HCT116 (cell line): ENCODE results near the gene GALP. TPM values are rescaled to one million over a fixed set of nuclear protein-coding genes. Genes with fewer than 3 reads are reported as not detected.

Source experiments
- ATAC-seq: fragments of 200-7000 bp; cut with Tn5 transposase; 2 replicates; pipeline ENCODE4 v1.9.1; 2020; ENCODE audit warnings: mild to moderate bottlenecking, moderate library complexity
- BruUV-seq: library from RNA; stranded (reverse); fragments of 400-500 nt; replicated peaks from 2 replicates; lab custom pipeline; 2021; lab: Mats Ljungman, UMichigan
- CTCF ChIA-PET: fragments of 300-600 bp; sonication (Branson Sonifier 250); formaldehyde crosslinking; loops from one replicate; lab custom pipeline; 2021; ENCODE audit warnings: antibody characterized with exemption; lab: Charles Lee
- POLR2A ChIA-PET: fragments of 300-600, 350-600 bp; sonication (Branson Sonifier 250); formaldehyde crosslinking; loops from one replicate; lab custom pipeline; 2021; ENCODE audit warnings: antibody characterized with exemption; lab: Charles Lee
- RAD21 ChIA-PET, 2 experiments: fragments of 300-600 bp; sonication (Branson Sonifier 250); formaldehyde crosslinking; loops; one replicate each; lab custom pipeline; 2023; ENCODE audit warnings: low total read pairs in 2 of 2; ENCODE audit not compliant: uncharacterized antibody in 2 of 2, unreplicated experiment in 2 of 2, low non-redundant PET in 1 of 2; lab: Charles Lee
- DNase-seq: peaks from one replicate; pipeline ENCODE4 v3.0.0-alpha.2; 2010; ENCODE audit warnings: low read depth, low spot score
- H2AFZ ChIP-seq: fragments of 200-600 bp; shearing (Covaris generic), sonication (generic); 2 replicates; pipeline ENCODE4 v1.6.1; 2017; ENCODE audit warnings: low read depth, mixed run types, mixed read lengths, antibody characterized with exemption, low read length; ENCODE audit not compliant: poor library complexity, severe bottlenecking
- H3K27ac ChIP-seq: 2 replicates; pipeline ENCODE4 v1.5.1; 2012; ENCODE audit warnings: low read depth, low read length
- H3K27me3 ChIP-seq: fragments of 200-600 bp; sonication (generic); 2 replicates; pipeline ENCODE4 v1.6.1; 2016; ENCODE audit warnings: mixed run types, low read length, mixed read lengths; ENCODE audit not compliant: insufficient read depth
- H3K36me3 ChIP-seq, 2 experiments: fragments of 200-500 bp in 1 of 2; fragments of 200-600 bp in 1 of 2; sonication (Bioruptor generic) in 1 of 2; sonication (generic) in 1 of 2; 2 replicates each; pipeline versions ENCODE4 v1.5.1 to v1.6.1; 2014 to 2016; ENCODE audit warnings: low read length in 2 of 2, inconsistent platforms in 1 of 2, mixed read lengths in 1 of 2, mixed run types in 1 of 2; ENCODE audit not compliant: insufficient read depth in 2 of 2, control insufficient read depth in 1 of 2
- H3K4me1 ChIP-seq, 2 experiments: fragments of 200-600 bp in 1 of 2; sonication (generic) in 1 of 2; 2 replicates each; pipeline versions ENCODE4 v1.5.1 to v1.6.1; 2012 to 2017; ENCODE audit warnings: low read length in 2 of 2, inconsistent platforms in 1 of 2, mild to moderate bottlenecking in 1 of 2, mixed read lengths in 1 of 2, mixed run types in 1 of 2, moderate library complexity in 1 of 2; ENCODE audit not compliant: insufficient read depth in 2 of 2, control insufficient read depth in 1 of 2
- H3K4me2 ChIP-seq: fragments of 200-600 bp; sonication (generic); 2 replicates; pipeline ENCODE4 v1.6.1; 2017; ENCODE audit warnings: mixed run types, low read length, mixed read lengths
- H3K4me3 ChIP-seq, 2 experiments: fragments of 200-600 bp in 1 of 2; sonication (generic) in 1 of 2; replicated peaks in 1 of 2; 2 replicates each; pipeline ENCODE4 v1.5.1; 2011 to 2016; ENCODE audit warnings: low read length in 2 of 2, control low read depth in 1 of 2, low read depth in 1 of 2, mild to moderate bottlenecking in 1 of 2, mixed read lengths in 1 of 2, mixed run types in 1 of 2
- H3K79me2 ChIP-seq: fragments of 200-600 bp; sonication (generic); 2 replicates; pipeline ENCODE4 v1.6.1; 2017; ENCODE audit warnings: mild to moderate bottlenecking, mixed run types, low read length, moderate library complexity, mixed read lengths; ENCODE audit not compliant: insufficient read depth
- H3K9ac ChIP-seq: fragments of 200-600 bp; sonication (generic); 2 replicates; pipeline ENCODE4 v1.6.1; 2016; ENCODE audit warnings: low read length, mixed read lengths
- H3K9me2 ChIP-seq: fragments of 200-600 bp; sonication (generic), shearing (Covaris generic); 2 replicates; pipeline ENCODE4 v1.6.1; 2017; ENCODE audit warnings: mixed run types, mild to moderate bottlenecking, moderate library complexity; ENCODE audit not compliant: insufficient read depth
- H3K9me3 ChIP-seq, 2 experiments: fragments of 200-500 bp in 1 of 2; fragments of 200-600 bp in 1 of 2; sonication (Bioruptor generic) in 1 of 2; sonication (generic) in 1 of 2; 2 replicates each; pipeline ENCODE4 v1.6.1; 2014 to 2017; ENCODE audit warnings: low read length in 2 of 2, mixed read lengths in 2 of 2, inconsistent platforms in 1 of 2, low read depth in 1 of 2, mild to moderate bottlenecking in 1 of 2, mixed run types in 1 of 2, moderate library complexity in 1 of 2; ENCODE audit not compliant: control insufficient read depth in 1 of 2, insufficient read depth in 1 of 2
- H4K20me1 ChIP-seq: fragments of 200-600 bp; sonication (generic), shearing (Covaris generic); 2 replicates; pipeline ENCODE4 v1.6.1; 2017; ENCODE audit warnings: mixed run types, mild to moderate bottlenecking, moderate library complexity; ENCODE audit not compliant: insufficient read depth
- CBX3 ChIP-seq: IDR thresholded peaks from 2 replicates; pipeline ENCODE4 v1.6.1; 2012; ENCODE audit warnings: low read depth
- EZH2phosphoT487 ChIP-seq: fragments of 200-600 bp; IDR thresholded peaks from 2 replicates; pipeline ENCODE4 v1.6.1; 2018; ENCODE audit warnings: antibody characterized with exemption, borderline replicate concordance
- FOSL1 ChIP-seq: IDR thresholded peaks from 2 replicates; pipeline ENCODE4 v1.6.1; 2012; ENCODE audit warnings: low read depth
- JUND ChIP-seq: IDR thresholded peaks from 2 replicates; pipeline ENCODE4 v1.6.1; 2012
- POLR2AphosphoS5 ChIP-seq: IDR thresholded peaks from 2 replicates; pipeline ENCODE4 v1.6.1; 2011; ENCODE audit warnings: mild to moderate bottlenecking, low read depth, low read length, moderate library complexity
- SIN3A ChIP-seq: IDR thresholded peaks from 2 replicates; pipeline ENCODE4 v1.6.1; 2012; ENCODE audit warnings: low read depth
- SRF ChIP-seq: IDR thresholded peaks from 2 replicates; pipeline ENCODE4 v1.6.1; 2012; ENCODE audit warnings: low read depth
- YY1 ChIP-seq: IDR thresholded peaks from 2 replicates; pipeline ENCODE4 v1.6.1; 2011; ENCODE audit warnings: low read length, low read depth, moderate library complexity, mild to moderate bottlenecking; ENCODE audit not compliant: insufficient replicate concordance; ENCODE audit errors: extremely low read depth
- intact Hi-C: fragments of 100-400 bp; cut with micrococcal nuclease; formaldehyde crosslinking; loops from 2 replicates; pipeline ENCODE4 v1.10.0; 2022
- total RNA-seq: library from RNA; stranded (reverse); gene quantifications from one replicate; pipeline ENCODE4 v1.2.1, GENCODE V29; 2021; ENCODE audit not compliant: unreplicated experiment
- TF ChIP-seq, protein P1 (sequence below): IDR thresholded peaks from 2 replicates; pipeline ENCODE4 v1.6.1; 2011; ENCODE audit warnings: mild to moderate bottlenecking, low read length, moderate library complexity; ENCODE audit not compliant: insufficient replicate concordance; ENCODE audit errors: extremely low read depth
- TF ChIP-seq, protein P2 (sequence below): IDR thresholded peaks from 2 replicates; pipeline ENCODE4 v1.6.1; 2012; ENCODE audit warnings: low read depth

The GALP gene
- total RNA-seq, 1 experiment from 2014 or later = not detected

DNA sequence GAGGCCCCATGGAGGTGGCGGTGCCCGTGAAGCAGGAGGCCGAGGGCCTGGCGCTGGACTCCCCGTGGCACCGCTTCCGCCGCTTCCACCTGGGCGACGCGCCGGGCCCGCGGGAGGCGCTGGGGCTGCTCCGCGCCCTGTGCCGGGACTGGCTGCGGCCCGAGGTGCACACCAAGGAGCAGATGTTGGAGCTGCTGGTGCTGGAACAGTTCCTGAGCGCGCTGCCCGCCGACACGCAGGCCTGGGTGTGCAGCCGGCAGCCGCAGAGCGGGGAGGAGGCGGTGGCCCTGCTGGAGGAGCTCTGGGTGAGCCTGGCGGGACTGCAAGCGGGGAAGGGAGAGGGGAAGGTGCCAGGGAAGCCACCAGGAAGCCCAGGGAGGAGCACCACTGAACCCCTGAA, 28.9 kb upstream of the GALP start:
- ChIA-PET POLR2A (no interaction called here), RAD21 (no interaction called here), CTCF (no interaction called here)
- DNase-seq (no peak), ATAC-seq (no peak)
- Histone ChIP-seq H3K27me3 (no peaks in the 10 kb centered on the region), H3K4me2 (no peak overlapping the region), H3K9ac (no peak overlapping the region), H3K9me3 (no peaks in the 10 kb centered on the region), H4K20me1 (no peaks in the 10 kb centered on the region), H3K27ac (no peak overlapping the region), H3K9me2 (no peaks in the 10 kb centered on the region), H3K4me3 (no peak overlapping the region), H3K4me1 (peaks cover 0 to under 1% of the 10 kb centered on the region in 2 experiments; a peak in 1 of 4 replicates), H3K79me2 (no peaks in the 10 kb centered on the region; the same call in 1 of the 2 replicates), H3K36me3 (no peaks in the 10 kb centered on the region), H2AFZ (no peak overlapping the region)
- intact Hi-C loops = no loop called here
- TF ChIP-seq SRF (no peak), YY1 (no peak), JUND (no peak), CBX3 (no peak), SIN3A (no peak), EZH2phosphoT487 (no peak)
- TF ChIP-seq, protein P1, sequence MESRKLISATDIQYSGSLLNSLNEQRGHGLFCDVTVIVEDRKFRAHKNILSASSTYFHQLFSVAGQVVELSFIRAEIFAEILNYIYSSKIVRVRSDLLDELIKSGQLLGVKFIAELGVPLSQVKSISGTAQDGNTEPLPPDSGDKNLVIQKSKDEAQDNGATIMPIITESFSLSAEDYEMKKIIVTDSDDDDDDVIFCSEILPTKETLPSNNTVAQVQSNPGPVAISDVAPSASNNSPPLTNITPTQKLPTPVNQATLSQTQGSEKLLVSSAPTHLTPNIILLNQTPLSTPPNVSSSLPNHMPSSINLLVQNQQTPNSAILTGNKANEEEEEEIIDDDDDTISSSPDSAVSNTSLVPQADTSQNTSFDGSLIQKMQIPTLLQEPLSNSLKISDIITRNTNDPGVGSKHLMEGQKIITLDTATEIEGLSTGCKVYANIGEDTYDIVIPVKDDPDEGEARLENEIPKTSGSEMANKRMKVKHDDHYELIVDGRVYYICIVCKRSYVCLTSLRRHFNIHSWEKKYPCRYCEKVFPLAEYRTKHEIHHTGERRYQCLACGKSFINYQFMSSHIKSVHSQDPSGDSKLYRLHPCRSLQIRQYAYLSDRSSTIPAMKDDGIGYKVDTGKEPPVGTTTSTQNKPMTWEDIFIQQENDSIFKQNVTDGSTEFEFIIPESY = no peak
- no TSS peak for BruUV-seq

DNA sequence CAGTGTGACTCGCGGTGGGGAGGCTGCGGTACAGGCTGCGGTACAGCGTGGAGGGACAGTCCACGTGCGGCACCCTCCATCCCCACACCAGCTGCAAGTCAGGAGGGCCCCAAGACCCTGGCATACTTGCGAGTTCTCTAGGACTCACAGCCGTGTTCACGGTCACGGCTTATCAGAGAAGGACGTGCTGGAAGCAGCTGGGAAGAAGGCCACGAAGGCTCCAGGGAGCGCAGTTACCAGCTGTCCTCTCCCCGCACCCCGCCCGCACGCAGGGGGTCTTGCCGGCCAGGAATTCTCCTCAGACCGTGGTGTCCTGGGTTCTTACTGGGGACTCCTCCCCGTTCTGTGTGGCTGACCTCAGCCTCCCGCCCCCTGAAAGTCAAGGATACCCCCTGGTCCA, 28.5 kb upstream of the GALP start:
- Histone ChIP-seq H3K36me3 (no peaks in the 10 kb centered on the region), H3K9me3 (no peaks in the 10 kb centered on the region), H3K9ac (no peak overlapping the region), H3K4me1 (no peaks in the 10 kb centered on the region), H3K27me3 (no peaks in the 10 kb centered on the region), H3K4me3 (no peak overlapping the region), H3K79me2 (no peaks in the 10 kb centered on the region; the same call in 1 of the 2 replicates), H2AFZ (no peak overlapping the region), H3K4me2 (no peak overlapping the region), H3K9me2 (no peaks in the 10 kb centered on the region), H3K27ac (no peak overlapping the region), H4K20me1 (no peaks in the 10 kb centered on the region)
- TF ChIP-seq, protein P2, sequence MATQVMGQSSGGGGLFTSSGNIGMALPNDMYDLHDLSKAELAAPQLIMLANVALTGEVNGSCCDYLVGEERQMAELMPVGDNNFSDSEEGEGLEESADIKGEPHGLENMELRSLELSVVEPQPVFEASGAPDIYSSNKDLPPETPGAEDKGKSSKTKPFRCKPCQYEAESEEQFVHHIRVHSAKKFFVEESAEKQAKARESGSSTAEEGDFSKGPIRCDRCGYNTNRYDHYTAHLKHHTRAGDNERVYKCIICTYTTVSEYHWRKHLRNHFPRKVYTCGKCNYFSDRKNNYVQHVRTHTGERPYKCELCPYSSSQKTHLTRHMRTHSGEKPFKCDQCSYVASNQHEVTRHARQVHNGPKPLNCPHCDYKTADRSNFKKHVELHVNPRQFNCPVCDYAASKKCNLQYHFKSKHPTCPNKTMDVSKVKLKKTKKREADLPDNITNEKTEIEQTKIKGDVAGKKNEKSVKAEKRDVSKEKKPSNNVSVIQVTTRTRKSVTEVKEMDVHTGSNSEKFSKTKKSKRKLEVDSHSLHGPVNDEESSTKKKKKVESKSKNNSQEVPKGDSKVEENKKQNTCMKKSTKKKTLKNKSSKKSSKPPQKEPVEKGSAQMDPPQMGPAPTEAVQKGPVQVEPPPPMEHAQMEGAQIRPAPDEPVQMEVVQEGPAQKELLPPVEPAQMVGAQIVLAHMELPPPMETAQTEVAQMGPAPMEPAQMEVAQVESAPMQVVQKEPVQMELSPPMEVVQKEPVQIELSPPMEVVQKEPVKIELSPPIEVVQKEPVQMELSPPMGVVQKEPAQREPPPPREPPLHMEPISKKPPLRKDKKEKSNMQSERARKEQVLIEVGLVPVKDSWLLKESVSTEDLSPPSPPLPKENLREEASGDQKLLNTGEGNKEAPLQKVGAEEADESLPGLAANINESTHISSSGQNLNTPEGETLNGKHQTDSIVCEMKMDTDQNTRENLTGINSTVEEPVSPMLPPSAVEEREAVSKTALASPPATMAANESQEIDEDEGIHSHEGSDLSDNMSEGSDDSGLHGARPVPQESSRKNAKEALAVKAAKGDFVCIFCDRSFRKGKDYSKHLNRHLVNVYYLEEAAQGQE = no peak
- TF ChIP-seq POLR2AphosphoS5 = no peak
- no peak for TF ChIP-seq JUND
- TF ChIP-seq FOSL1 = no peak
- TF ChIP-seq, protein P1 = no peak
- POLR2A ChIA-PET = no interaction called here
- ATAC-seq (no peak), DNase-seq (no peak)
- intact Hi-C loops = no loop called here
- CTCF ChIA-PET = no interaction called here
- RAD21 ChIA-PET = no interaction called here
- no TSS peak for BruUV-seq
